Right lobe of liver (tissue), 6 donors: ENCODE measurements around the gene BPIFB4. TPM values are rescaled to one million over a fixed set of nuclear protein-coding genes. Genes with fewer than 3 reads are reported as not detected.

Source experiments
- ATAC-seq, 4 donors: fragments of 200-7000 bp; cut with Tn5 transposase; one replicate each; pipeline ENCODE4 v1.9.1; 2020; ENCODE audit warnings: mild to moderate bottlenecking in 4 of 4, moderate library complexity in 4 of 4
- DNase-seq, 3 donors: peaks; one replicate each; pipeline ENCODE4 v3.0.0-alpha.2; 2020
- H3K27ac ChIP-seq, 3 donors: fragments of 200-600 bp; one replicate each; pipeline ENCODE4 v1.8.0; 2022
- H3K27me3 ChIP-seq, 2 donors: fragments of 200-600 bp; one replicate each; pipeline ENCODE4 v1.8.0; 2022
- H3K36me3 ChIP-seq, 4 donors: fragments of 200-600 bp; sonication (generic) in 1 of 4; one replicate each; pipeline versions ENCODE4 v1.5.1 to v1.8.0; 2017 to 2022; ENCODE audit warnings: control low read depth in 1 of 4
- H3K4me1 ChIP-seq, 4 donors: fragments of 200-600 bp; sonication (generic) in 1 of 4; one replicate each; pipeline versions ENCODE4 v1.5.1 to v1.8.0; 2017 to 2022; ENCODE audit warnings: control low read depth in 1 of 4
- H3K4me3 ChIP-seq, 3 donors: fragments of 200-600 bp; one replicate each; pipeline ENCODE4 v1.8.0; 2022
- H3K9me3 ChIP-seq, 4 donors: fragments of 200-600 bp; sonication (generic) in 1 of 4; one replicate each; pipeline versions ENCODE4 v1.5.1 to v1.8.0; 2017 to 2022; ENCODE audit warnings: control low read depth in 1 of 4
- CTCF ChIP-seq, 4 donors: fragments of 200-600 bp in 3 of 4; fragments of 450-650 bp in 1 of 4; IDR thresholded peaks; one replicate each; pipeline versions ENCODE4 v1.5.1 to v1.8.0; 2016 to 2022; ENCODE audit warnings: antibody characterized with exemption in 4 of 4, mild to moderate bottlenecking in 2 of 4
- POLR2A ChIP-seq: fragments of 450-650 bp; IDR thresholded peaks from one replicate; pipeline ENCODE4 v1.6.1; 2017; ENCODE audit warnings: antibody characterized with exemption, mild to moderate bottlenecking
- WGBS: methylation state at CpG from one replicate; pipeline ENCODE4 v1.1.6; 2018; ENCODE audit warnings: low coverage, low lambda C conversion rate; ENCODE audit not compliant: insufficient coverage; ENCODE audit errors: missing lambda C conversion rate; 5-methylcytosine and 5-hydroxymethylcytosine counted together
- intact Hi-C, 2 donors: fragments of 100-400 bp; cut with DNase I; formaldehyde crosslinking; loops; one replicate each; pipeline versions ENCODE4 v1.11.2 to v1.14.1; 2022
- total RNA-seq, 6 experiments: library from RNA; depleted of rRNA in 2 of 6; stranded (reverse); fragments of >200 nt in 2 of 6; fragmentation: NEBNext Ultra II Directional in 3 of 6; extraction: Animal tissue kit (Norgen Biotek cat#: 25700) in 3 of 6; gene quantifications; one replicate each; pipeline versions ENCODE4 v1.1.0 to v1.2.4, GENCODE V29; 2016 to 2023
- donor health status: DM: no; HTN: yes; CAD: no.
- donor health status: DM: no; HTN: no; CAD: no.
- donor health status: DM: no; HTN: no; CAD: no.
- donor health status: DM: no; HTN: yes; CAD: no.
- donor health status: DM: no; HTN: yes; CAD: no.

The BPIFB4 gene
- total RNA-seq, 6 experiments from 2014 or later, result not detected

GRCh38 chr20:33051333-33051732 is 28.1 kb upstream of the BPIFB4 start:
- no peak for ATAC-seq
- no peaks in the 10 kb centered on the region for H3K9me3 ChIP-seq

GRCh38 chr20:33053291-33054106 is 25.9 kb upstream of the BPIFB4 start, which contains the start of gene BPIFB3:
BPIFB3 (plus strand) TSS chr20:33053903; CDS start chr20:33055436, 1,533 bp downstream.
- Histone ChIP-seq H3K36me3 (no peaks in the 10 kb centered on the region), H3K27ac (no peak within 1 kb of the TSS), H3K9me3 (no peaks in the 10 kb centered on the region), H3K27me3 (no peaks in the 10 kb centered on the region), H3K4me3 (no peak within 1 kb of the TSS), H3K4me1 (no peaks in the 10 kb centered on the region)
- WGBS, result 80% methylated on average over 6 of the region's 25 CpGs
- ATAC-seq (no peak), DNase-seq (no peak)
- no peak for TF ChIP-seq CTCF (IDR thresholded peaks at IDR 0.05)
- no peak for TF ChIP-seq POLR2A
- intact Hi-C loops, result no loop called here

More at GRCh38 chr20:33051333-33051732, 28.1 kb upstream of the BPIFB4 start:
- Histone ChIP-seq H3K4me3 (no peak overlapping the region), H3K27me3 (no peaks in the 10 kb centered on the region), H3K27ac (no peak overlapping the region), H3K4me1 (no peaks in the 10 kb centered on the region), H3K36me3 (no peaks in the 10 kb centered on the region)
- TF ChIP-seq CTCF (IDR thresholded peaks at IDR 0.05) (no peak), POLR2A (no peak)
- intact Hi-C loops, result no loop called here
- DNase-seq, result no peak
- 63% methylated on average over 4 of the region's 4 CpGs for WGBS

- H3K27ac ChIP-seq, result no peak overlapping the region
- H3K9me3 ChIP-seq, result no peaks in the 10 kb centered on the region
- WGBS, result 67% methylated on average over 3 of the region's 7 CpGs
- H3K36me3 ChIP-seq, result no peaks in the 10 kb centered on the region
- no peaks in the 10 kb centered on the region for H3K27me3 ChIP-seq
- TF ChIP-seq POLR2A, result no peak
- TF ChIP-seq CTCF (IDR thresholded peaks at IDR 0.05), result no peak
- ATAC-seq, result no peak
- intact Hi-C loops, result no loop called here
- no peaks in the 10 kb centered on the region for H3K4me1 ChIP-seq
- no peak for DNase-seq
- H3K4me3 ChIP-seq, result no peak overlapping the region
Measured at GRCh38 chr20:33054381-33054780, 25.1 kb upstream of the BPIFB4 start.

GRCh38 chr20:33054791-33055190 is 24.7 kb upstream of the BPIFB4 start:
- H3K4me1 ChIP-seq, result no peaks in the 10 kb centered on the region
- intact Hi-C loops, result no loop called here
- ATAC-seq, result no peak

More at GRCh38 chr20:33054791-33055190, 24.7 kb upstream of the BPIFB4 start:
- Histone ChIP-seq H3K9me3 (no peaks in the 10 kb centered on the region), H3K36me3 (no peaks in the 10 kb centered on the region), H3K27ac (no peak overlapping the region), H3K4me3 (no peak overlapping the region), H3K27me3 (no peaks in the 10 kb centered on the region)
- TF ChIP-seq CTCF (IDR thresholded peaks at IDR 0.05), result no peak
- no peak for TF ChIP-seq POLR2A
- 86% methylated on average over 1 of the region's 2 CpGs for WGBS
- DNase-seq, result no peak
